H1 (cell line): ENCODE results near the gene WDR11. TPM values are rescaled to one million over a fixed set of nuclear protein-coding genes. Genes with fewer than 3 reads are reported as not detected.

ENCODE experiments used
- ASH2L ChIP-seq: fragments of 200-600, 300-600 bp; sonication (generic); IDR thresholded peaks from one replicate; pipeline ENCODE4 v1.7.1; 2017; ENCODE audit warnings: low read length
- CTBP2 ChIP-seq: IDR thresholded peaks from 2 replicates; pipeline ENCODE4 v1.7.0; 2011; ENCODE audit warnings: borderline replicate concordance, mild to moderate bottlenecking, moderate library complexity, mixed read lengths, low read length; ENCODE audit not compliant: insufficient read depth, insufficient read length
- EGR1 ChIP-seq: IDR thresholded peaks from 2 replicates; pipeline ENCODE4 v1.6.1; 2011; ENCODE audit warnings: low read depth, low read length, borderline replicate concordance
- SIX5 ChIP-seq: IDR thresholded peaks from 2 replicates; pipeline ENCODE4 v1.6.1; 2011; ENCODE audit warnings: mild to moderate bottlenecking, low read depth, low read length
- polyA plus RNA-seq, 7 experiments: library from polyadenylated mRNA; depleted of rRNA in 3 of 7; stranded (reverse) in 5 of 7; unstranded in 2 of 7; fragments of >200 nt in 5 of 7; fragments of 200-250 nt in 2 of 7; gene quantifications; 1 replicate in 5 of 7; 2 replicates in 1 of 7; 4 replicates in 1 of 7; pipeline versions ENCODE4 v1.2.1 to v1.2.3, GENCODE V29; 2011 to 2013; ENCODE audit warnings: missing spikeins in 2 of 7, mixed read lengths in 2 of 7
- total RNA-seq: library from RNA; stranded (reverse); fragmentation: NEBNext Ultra II Directional; extraction: Animal tissue kit (Norgen Biotek cat#: 25700); gene quantifications from 2 replicates; pipeline ENCODE4 v1.2.1, GENCODE V29; 2021

WDR11 gene
- total and polyA plus RNA-seq, 2 of the 8 experiments (the other 6 are each of a cell fraction or from before 2014, with no cell fraction given), result 39.7 to 41.9 TPM

GRCh38 chr10:120931423-120931822 is 80.3 kb downstream of the WDR11 start (continued):
- TF ChIP-seq EGR1 (no peak), SIX5 (no peak), CTBP2 (no peak), ASH2L (no peak)
